H1 (cell line): Measurements from ENCODE around the gene PET100. TPM values are rescaled to one million over a fixed set of nuclear protein-coding genes. Genes with fewer than 3 reads are reported as not detected.
A peak's percentile ranks its signal among the peaks of the same experiment; 100 is the strongest.

Source experiments
- ASH2L ChIP-seq: fragments of 200-600, 300-600 bp; sonication (generic); IDR thresholded peaks from one replicate; pipeline ENCODE4 v1.7.1; 2017; ENCODE audit warnings: low read length
- BACH1 ChIP-seq: IDR thresholded peaks from 2 replicates; pipeline ENCODE4 v1.6.1; 2012; ENCODE audit warnings: low read length, improper control_type of control experiment
- CHD7 ChIP-seq: fragments of 300-600 bp; sonication (generic); IDR thresholded peaks from 2 replicates; pipeline ENCODE4 v1.7.1; 2012; ENCODE audit warnings: low read length, moderate library complexity, mild to moderate bottlenecking, inconsistent platforms; ENCODE audit not compliant: insufficient replicate concordance
- CTCF ChIP-seq, 3 experiments: IDR thresholded peaks; 1 replicate in 2 of 3; 2 replicates in 1 of 3; pipeline versions ENCODE4 v1.5.1 to v1.6.1; 2011; ENCODE audit warnings: low read length in 3 of 3, mild to moderate bottlenecking in 3 of 3, inconsistent platforms in 2 of 3, low read depth in 1 of 3, moderate library complexity in 1 of 3; ENCODE audit not compliant: insufficient read depth in 1 of 3; ENCODE audit errors: control extremely low read depth in 1 of 3
- JUND ChIP-seq: IDR thresholded peaks from 2 replicates; pipeline ENCODE4 v1.6.1; 2011; ENCODE audit warnings: mild to moderate bottlenecking, improper control_type of control experiment, low read length
- MAX ChIP-seq: IDR thresholded peaks from 2 replicates; pipeline ENCODE4 v1.6.1; 2012; ENCODE audit warnings: inconsistent platforms
- TEAD4 ChIP-seq: IDR thresholded peaks from 2 replicates; pipeline ENCODE4 v1.6.1; 2012; ENCODE audit warnings: low read depth, low read length, inconsistent platforms, mixed read lengths
- YY1 ChIP-seq: IDR thresholded peaks from 2 replicates; pipeline ENCODE4 v1.6.1; 2011; ENCODE audit warnings: low read depth, mild to moderate bottlenecking, low read length
- polyA plus RNA-seq, 7 experiments: library from polyadenylated mRNA; depleted of rRNA in 3 of 7; stranded (reverse) in 5 of 7; unstranded in 2 of 7; fragments of >200 nt in 5 of 7; fragments of 200-250 nt in 2 of 7; gene quantifications; 1 replicate in 5 of 7; 2 replicates in 1 of 7; 4 replicates in 1 of 7; pipeline versions ENCODE4 v1.2.1 to v1.2.3, GENCODE V29; 2011 to 2013; ENCODE audit warnings: missing spikeins in 2 of 7, mixed read lengths in 2 of 7
- total RNA-seq: library from RNA; stranded (reverse); fragmentation: NEBNext Ultra II Directional; extraction: Animal tissue kit (Norgen Biotek cat#: 25700); gene quantifications from 2 replicates; pipeline ENCODE4 v1.2.1, GENCODE V29; 2021

Gene PET100
- total and polyA plus RNA-seq, 2 of the 8 experiments (the other 6 are each of a cell fraction or from before 2014, with no cell fraction given), result 80.8 to 105 TPM

- TF ChIP-seq CTCF (IDR thresholded peaks at IDR 0.05; ENCODE audit: control extremely low read depth in 1 of 3, insufficient read depth in 1 of 3, low read depth in 1 of 3, low read length in 3 of 3) (peak; percentile 72 to 87 (median 79)), ASH2L (peak; percentile 82), JUND (peak; percentile 37; the same call in 1 of the 2 replicates), BACH1 (no peak), CHD7 (peak; percentile 53), MAX (no peak), TEAD4 (peak; percentile 54; the same call in 1 of the 2 replicates), YY1 (0 out of 2 replicates have a peak, but pooled peaks have one; percentile 5)
Measured at GRCh38 chr19:7652061-7652641, 22.6 kb downstream of the PET100 start (continued).
